Ovary (tissue), 3 donors: ENCODE measurements around the gene SNCAIP.
"Not testable (repeated sequence)": the region's sequence is repeated elsewhere in the genome, so short reads cannot be mapped to it uniquely, and the experiment has no call there.

Experiments used
- CTCF ChIP-seq, 3 donors: fragments of 450-650 bp in 2 of 3; fragments of 200-600 bp in 1 of 3; IDR thresholded peaks; one replicate each; pipeline versions ENCODE4 v1.5.1 to v1.8.0; 2016 to 2022; ENCODE audit warnings: antibody characterized with exemption in 3 of 3, mild to moderate bottlenecking in 1 of 3
- EP300 ChIP-seq: sonication (generic); formaldehyde crosslinking; IDR thresholded peaks from one replicate; pipeline ENCODE4 v1.6.1; 2017; ENCODE audit warnings: antibody characterized with exemption
- POLR2A ChIP-seq: fragments of 450-650 bp; IDR thresholded peaks from one replicate; pipeline ENCODE4 v1.6.1; 2017; ENCODE audit warnings: antibody characterized with exemption, mild to moderate bottlenecking, moderate library complexity
- donor health status: DM: no; HTN: no; CAD: no.

GRCh38 chr5:122353361-122353760, 41.3 kb downstream of the SNCAIP start:
- not testable (repeated sequence) for TF ChIP-seq POLR2A; CTCF (IDR thresholded peaks at IDR 0.05); EP300
